Hematopoietic multipotent progenitor cell treated with erythropoietin and hydrocortisone succinate and interleukin-3 and kit ligand, for 17 days (in vitro differentiated cells): ENCODE measurements around the gene CD164L2.
"Not testable (repeated sequence)": the region's sequence is repeated elsewhere in the genome, so short reads cannot be mapped to it uniquely, and the experiment has no call there.

ENCODE experiments used
- DNase-seq: peaks from one replicate; pipeline ENCODE4 v3.0.0-alpha.2; 2015; ENCODE audit warnings: low spot score

Gene CD164L2

GRCh38 chr1:27383039-27383605 is at the start of gene CD164L2:
Gene CD164L2, minus strand, starts transcription at chr1:27383333. Its CDS starts 94 bp downstream, at chr1:27383239.
- peak; percentile 58 for DNase-seq

- not testable (repeated sequence) for DNase-seq
These were observed 49.6 kb upstream of the CD164L2 start for GRCh38 chr1:27432725-27433124.

- DNase-seq: no peak
These were observed 48.4 kb upstream of the CD164L2 start for GRCh38 chr1:27431601-27431940.

GRCh38 chr1:27430903-27431600 is 47.9 kb upstream of the CD164L2 start:
- no peak for DNase-seq

DNA sequence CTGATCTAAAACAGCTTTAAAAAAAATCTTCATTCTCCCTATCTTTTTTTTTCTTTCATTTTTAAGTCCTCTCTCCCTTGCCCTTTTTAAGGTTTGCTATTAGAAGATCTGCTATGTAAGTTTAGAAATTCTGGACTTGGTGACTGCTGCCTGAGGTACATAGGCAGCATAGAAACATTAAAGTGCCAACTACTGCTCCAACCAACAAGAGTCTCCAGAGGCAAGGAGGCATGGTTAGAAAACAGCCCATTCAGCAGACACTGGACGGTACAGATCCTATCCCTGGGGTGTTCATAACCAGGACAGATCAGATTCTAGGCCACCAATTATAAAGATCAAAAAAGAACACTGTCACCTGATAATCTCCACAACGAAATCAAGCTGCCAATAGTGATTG is 45.9 kb upstream of the CD164L2 start:
- no peak for DNase-seq

DNA sequence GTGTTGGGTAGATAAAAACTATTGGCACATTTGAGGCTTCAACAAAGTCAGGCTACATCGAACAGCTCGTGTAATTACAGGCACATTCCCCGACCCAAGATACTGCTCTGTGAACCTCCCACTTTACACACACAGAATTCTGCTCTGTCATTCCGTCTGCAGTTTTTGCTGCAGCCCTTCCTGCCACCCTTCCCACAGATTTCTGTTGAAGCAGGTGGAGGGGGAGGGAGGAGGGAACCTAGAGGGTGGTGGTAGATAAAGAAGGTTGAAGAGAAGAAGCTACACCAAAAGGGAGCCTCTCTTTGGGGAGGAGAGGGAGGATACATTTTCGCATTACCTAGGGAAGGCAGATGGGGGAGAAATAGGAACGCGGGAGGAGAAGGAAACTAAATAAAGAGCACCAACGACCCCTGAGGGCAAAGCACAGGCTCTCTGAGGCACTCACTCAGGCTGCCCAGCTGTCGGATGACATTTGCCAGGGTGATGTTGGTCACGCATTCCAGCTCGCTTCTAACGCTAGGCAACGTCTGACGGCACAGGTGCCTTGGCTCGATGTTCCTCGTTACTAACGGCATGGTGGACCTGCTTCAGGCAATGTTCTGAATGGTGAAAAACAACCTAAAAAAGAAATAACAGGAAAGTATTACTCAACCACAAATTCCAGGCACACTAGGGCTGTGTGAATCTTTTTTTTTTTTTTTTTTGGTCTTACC is 45.3 kb upstream of the CD164L2 start:
- peak; percentile 76 for DNase-seq

GRCh38 chr1:27427816-27428315 is 44.7 kb upstream of the CD164L2 start:
- DNase-seq: no peak

- no peak for DNase-seq
These were observed 44.2 kb upstream of the CD164L2 start for GRCh38 chr1:27427329-27427728.

DNA sequence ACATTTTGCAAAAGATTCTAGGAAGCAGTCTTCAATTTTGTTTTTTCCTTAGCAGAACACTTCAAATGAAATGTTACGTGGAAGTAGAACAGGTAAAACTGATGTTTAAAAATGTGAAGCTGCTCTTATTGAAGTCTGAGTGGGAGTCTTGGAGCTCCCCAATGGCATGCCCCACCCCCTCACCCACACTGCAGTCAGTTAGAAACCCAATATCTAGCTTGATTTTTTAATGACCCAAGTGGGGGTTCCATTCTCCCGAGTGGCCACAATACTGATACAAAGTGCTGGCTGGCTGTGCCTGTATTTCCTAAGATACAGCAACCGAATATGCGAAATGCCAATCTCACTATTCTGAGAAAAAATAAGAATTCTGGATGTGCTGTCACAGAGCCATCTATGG is 40.6 kb upstream of the CD164L2 start:
- DNase-seq: no peak

DNA sequence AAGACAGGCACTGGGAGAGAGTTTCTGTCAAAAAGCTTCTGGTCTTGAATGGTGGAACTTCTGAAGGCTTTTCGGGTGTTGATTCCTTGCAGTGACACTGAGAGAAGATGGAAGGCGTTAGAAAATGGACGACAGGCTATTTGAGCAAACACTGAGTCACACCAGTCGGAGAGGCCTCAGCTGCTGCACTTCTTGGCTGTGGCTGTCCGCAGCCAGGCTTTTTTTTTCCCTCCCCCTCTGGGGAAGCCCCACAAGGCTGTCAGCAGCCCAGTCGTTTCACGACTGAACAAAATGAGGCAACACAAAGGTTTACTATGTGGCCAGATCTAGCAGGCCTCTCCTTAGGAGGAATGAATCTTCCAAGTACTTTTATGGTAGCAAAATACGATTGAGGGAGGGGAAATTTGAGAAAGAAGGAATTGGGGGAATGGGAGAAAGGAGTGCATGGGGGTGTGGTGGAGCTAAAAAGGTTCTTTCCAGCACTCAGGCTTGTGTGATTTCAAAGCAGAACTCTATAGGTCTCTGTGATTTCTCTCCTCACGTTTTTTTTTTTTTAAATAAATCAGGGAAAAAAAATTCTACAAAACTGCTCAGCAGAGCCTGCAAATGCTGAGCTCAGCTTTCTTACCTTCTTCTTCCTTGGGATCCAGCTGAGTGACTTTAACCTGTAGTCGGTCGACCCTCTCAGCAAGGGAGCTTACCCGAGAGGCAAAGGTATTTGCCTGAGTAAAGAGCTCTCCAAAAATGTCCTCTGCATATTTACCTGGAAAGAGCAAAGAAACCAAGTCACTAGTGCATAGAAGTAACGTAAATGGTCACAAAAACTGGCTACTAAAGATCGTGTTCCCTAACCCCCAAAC is 35.4 kb upstream of the CD164L2 start:
- no peak for DNase-seq

GRCh38 chr1:27417713-27418112 is 34.6 kb upstream of the CD164L2 start:
- DNase-seq: no peak

- DNase-seq: peak; percentile 84
These were observed 33.4 kb upstream of the CD164L2 start for GRCh38 chr1:27416387-27417111.

- DNase-seq: no peak
These were observed 31.0 kb upstream of the CD164L2 start for GRCh38 chr1:27414091-27414490.

DNA sequence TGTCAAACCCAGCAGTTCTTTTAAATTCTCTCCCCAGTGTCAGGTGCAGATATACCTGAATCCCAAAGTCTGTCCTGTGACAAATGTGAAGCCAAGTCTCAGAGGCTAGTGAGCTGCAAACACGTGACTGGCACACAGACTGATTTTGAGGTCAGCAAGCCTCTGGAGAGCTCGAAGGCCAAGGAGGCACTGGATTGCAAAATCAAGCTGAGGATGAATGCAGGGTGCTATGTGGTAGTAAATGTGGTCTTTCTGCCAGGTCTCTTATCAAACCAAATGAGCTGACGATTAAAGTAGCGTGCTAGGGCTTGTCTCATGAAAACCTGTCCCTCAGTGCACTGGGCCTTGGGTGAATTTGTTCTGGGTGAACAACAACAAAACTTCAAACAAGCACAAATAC is 29.9 kb upstream of the CD164L2 start:
- no peak for DNase-seq

DNA sequence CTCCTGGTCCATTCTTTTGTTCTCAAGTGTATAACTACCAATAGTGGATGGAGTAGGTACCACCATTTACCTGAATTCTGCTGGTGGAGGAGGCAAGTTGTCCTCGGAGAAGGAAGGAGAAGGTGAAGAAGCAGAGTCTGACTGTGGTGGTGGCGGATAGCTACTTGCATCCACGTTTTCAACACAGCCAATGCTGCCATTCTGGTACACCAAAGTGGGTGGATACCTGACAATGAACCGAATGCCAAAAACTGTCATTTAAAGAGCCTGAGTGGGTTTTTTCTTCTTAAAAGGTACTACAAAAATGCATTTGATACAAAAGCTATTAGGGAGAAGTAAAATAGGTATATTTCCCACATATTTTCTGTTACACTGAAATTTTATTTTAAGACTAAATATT is 29.4 kb upstream of the CD164L2 start:
- DNase-seq: no peak

GRCh38 chr1:27410709-27411108 is 27.6 kb upstream of the CD164L2 start:
- no peak for DNase-seq

DNA sequence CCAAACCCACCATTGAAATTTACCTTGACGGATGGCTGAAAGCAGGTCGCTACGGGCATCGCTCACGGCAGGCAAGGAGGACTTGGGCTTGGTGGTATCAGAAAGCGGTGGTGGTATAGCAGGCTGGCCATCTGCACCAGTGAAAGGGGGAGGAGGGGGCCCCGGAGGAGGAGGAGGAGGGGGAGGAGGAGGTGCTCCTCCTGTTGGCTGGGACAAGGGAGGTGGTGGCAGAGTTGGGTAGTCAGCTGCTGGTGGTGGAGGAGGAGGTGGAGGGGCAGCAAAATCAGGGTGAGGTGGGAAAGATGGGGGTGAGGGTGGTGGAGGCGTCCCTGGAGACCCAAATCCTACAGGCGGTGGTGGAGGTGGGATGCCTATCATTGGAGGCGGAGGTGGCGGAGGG is 26.5 kb upstream of the CD164L2 start:
- no peak for DNase-seq

- DNase-seq: no peak
These were observed 25.0 kb upstream of the CD164L2 start for GRCh38 chr1:27408151-27408550.

- DNase-seq: not testable (repeated sequence)
These were observed 23.7 kb upstream of the CD164L2 start for GRCh38 chr1:27406791-27407190.

DNA sequence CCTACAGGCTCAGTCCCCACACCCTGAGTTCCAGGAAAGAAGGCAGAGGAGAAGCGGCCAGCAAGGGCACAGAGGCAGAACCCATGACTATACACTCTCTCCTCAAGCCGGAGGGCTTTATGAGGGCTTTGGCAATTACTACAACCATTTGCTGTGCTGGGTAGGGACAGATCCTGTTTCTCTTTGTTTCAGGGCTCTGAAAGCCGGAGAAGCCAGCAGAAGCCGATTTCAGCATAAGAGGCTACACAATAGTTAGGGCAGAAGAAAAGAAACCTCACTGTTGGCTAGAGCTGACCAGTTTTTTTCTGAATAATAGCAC is 23.2 kb upstream of the CD164L2 start:
- DNase-seq: no peak

DNA sequence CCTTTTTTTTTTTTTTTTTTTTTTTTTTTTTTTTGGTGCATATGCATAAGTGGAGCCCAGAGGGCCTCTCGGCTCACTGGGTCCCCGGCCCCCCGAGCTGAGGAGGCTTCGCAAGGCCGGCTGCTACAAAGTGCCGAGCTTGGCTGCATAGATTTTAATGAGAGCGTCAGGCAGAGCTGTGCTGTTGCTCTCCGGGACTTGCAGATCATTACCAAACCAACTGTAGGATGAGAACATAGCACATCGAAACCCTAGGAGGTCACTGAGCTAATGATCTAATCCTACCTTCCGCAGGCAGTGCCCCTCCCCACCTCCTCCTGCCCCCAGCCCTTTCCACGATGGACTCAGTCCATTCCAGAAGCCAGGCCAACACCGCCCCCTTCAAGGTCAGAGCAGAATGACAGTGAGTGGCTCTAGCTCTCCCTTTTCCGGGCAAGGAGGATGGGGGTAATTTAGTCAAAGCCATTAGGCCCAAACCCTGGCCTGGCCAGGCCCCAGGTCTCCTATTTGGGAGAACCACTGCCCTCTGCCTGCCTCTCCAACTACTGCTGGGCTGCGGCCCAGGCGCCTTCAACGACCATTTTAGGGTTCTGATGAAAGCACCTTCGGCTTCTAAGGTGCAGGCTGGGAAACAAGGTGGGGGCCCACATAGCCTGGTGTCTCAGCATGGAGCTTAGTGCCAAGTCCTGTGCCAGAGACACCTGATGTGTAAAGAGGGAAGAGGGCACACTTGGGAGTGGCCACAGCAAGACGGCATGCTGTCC is 22.6 kb upstream of the CD164L2 start:
- not testable (repeated sequence) for DNase-seq
